Fibroblast of lung (primary cell): ENCODE measurements around the gene LRP8.

Source experiments
- EZH2 ChIP-seq: IDR thresholded peaks from 2 replicates; pipeline ENCODE4 v1.5.1; 2012; ENCODE audit warnings: low read length, control low read depth, mild to moderate bottlenecking; ENCODE audit errors: missing control alignments
- TF ChIP-seq, protein P1 (sequence below), 2 donors: IDR thresholded peaks in 1 of 2; conservative IDR thresholded peaks in 1 of 2; 1 replicate in 1 of 2; 2 replicates in 1 of 2; pipeline ENCODE4 v1.5.1; 2011 to 2012; ENCODE audit warnings: low read length in 2 of 2, control low read depth in 1 of 2, inconsistent platforms in 1 of 2, low read depth in 1 of 2, mild to moderate bottlenecking in 1 of 2

DNA sequence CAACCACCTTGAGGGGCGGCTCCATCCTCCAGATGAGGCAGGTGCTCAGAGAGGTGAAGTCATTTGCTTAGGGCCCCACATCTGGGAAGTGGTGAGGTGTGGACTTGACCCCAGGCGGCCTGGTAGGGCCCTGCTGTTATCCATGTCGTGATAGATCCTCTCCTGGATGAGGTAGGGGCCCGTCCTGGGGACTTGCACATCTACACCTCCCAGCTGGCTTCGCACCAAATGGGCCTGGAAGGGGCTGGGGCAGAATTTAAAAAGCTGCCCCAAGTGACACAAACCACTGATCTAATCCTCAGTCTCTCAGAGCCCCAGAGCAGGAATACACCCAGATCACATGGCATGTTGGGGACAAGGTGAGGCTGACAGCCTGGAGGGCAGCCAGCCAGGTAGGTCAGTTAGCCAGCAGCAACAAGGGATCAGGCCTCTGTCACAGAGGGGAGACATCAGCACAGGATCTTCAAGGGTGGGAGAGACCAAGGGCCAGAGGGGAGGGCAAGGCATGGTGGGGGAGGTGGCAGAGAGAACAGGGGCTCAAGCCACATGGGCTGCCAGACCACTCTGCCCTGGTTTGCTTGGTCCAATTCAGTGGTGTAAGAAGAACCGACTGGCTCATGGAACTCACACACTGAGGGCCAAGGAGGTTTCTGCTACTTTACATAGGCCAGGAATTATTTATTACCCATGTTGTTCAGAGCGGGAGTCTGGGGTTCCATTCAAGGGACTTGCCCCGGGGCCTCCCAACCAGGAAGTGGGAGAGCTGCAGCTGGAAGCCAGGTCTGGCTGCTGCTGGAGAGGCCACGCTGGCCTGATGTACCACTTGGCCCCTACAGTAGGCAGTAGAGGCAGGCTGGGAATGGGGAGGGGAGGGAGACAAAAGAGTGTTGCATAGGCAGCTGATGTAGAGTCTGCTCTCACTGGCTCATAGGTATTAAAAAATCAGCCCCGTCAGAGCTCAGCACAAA lies 12.1 kb downstream of the LRP8 start:
- TF ChIP-seq EZH2 = no peak
- TF ChIP-seq, protein P1, sequence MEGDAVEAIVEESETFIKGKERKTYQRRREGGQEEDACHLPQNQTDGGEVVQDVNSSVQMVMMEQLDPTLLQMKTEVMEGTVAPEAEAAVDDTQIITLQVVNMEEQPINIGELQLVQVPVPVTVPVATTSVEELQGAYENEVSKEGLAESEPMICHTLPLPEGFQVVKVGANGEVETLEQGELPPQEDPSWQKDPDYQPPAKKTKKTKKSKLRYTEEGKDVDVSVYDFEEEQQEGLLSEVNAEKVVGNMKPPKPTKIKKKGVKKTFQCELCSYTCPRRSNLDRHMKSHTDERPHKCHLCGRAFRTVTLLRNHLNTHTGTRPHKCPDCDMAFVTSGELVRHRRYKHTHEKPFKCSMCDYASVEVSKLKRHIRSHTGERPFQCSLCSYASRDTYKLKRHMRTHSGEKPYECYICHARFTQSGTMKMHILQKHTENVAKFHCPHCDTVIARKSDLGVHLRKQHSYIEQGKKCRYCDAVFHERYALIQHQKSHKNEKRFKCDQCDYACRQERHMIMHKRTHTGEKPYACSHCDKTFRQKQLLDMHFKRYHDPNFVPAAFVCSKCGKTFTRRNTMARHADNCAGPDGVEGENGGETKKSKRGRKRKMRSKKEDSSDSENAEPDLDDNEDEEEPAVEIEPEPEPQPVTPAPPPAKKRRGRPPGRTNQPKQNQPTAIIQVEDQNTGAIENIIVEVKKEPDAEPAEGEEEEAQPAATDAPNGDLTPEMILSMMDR (conservative IDR thresholded peaks at IDR 0.05 in 1 of 2, IDR thresholded peaks at IDR 0.05 in 1 of 2; ENCODE audit: low read depth in 1 of 2, low read length in 2 of 2) = peak in 1 of 2 donors; percentile 23
